HCT116 (cell line): ENCODE data around the gene RCBTB2. TPM values are rescaled to one million over a fixed set of nuclear protein-coding genes. Genes with fewer than 3 reads are reported as not detected.
A peak's percentile ranks its signal among the peaks of the same experiment; 100 is the strongest.

Experiments
- ATAC-seq: fragments of 200-7000 bp; cut with Tn5 transposase; 2 replicates; pipeline ENCODE4 v1.9.1; 2020; ENCODE audit warnings: mild to moderate bottlenecking, moderate library complexity
- BruUV-seq: library from RNA; stranded (reverse); fragments of 400-500 nt; replicated peaks from 2 replicates; lab custom pipeline; 2021; lab: Mats Ljungman, UMichigan
- CTCF ChIA-PET: fragments of 300-600 bp; sonication (Branson Sonifier 250); formaldehyde crosslinking; loops from one replicate; lab custom pipeline; 2021; ENCODE audit warnings: antibody characterized with exemption; lab: Charles Lee
- POLR2A ChIA-PET: fragments of 300-600, 350-600 bp; sonication (Branson Sonifier 250); formaldehyde crosslinking; loops from one replicate; lab custom pipeline; 2021; ENCODE audit warnings: antibody characterized with exemption; lab: Charles Lee
- RAD21 ChIA-PET, 2 experiments: fragments of 300-600 bp; sonication (Branson Sonifier 250); formaldehyde crosslinking; loops; one replicate each; lab custom pipeline; 2023; ENCODE audit warnings: low total read pairs in 2 of 2; ENCODE audit not compliant: uncharacterized antibody in 2 of 2, unreplicated experiment in 2 of 2, low non-redundant PET in 1 of 2; lab: Charles Lee
- DNase-seq: peaks from one replicate; pipeline ENCODE4 v3.0.0-alpha.2; 2010; ENCODE audit warnings: low read depth, low spot score
- H2AFZ ChIP-seq: fragments of 200-600 bp; shearing (Covaris generic), sonication (generic); 2 replicates; pipeline ENCODE4 v1.6.1; 2017; ENCODE audit warnings: low read depth, mixed run types, mixed read lengths, antibody characterized with exemption, low read length; ENCODE audit not compliant: poor library complexity, severe bottlenecking
- H3K27ac ChIP-seq: 2 replicates; pipeline ENCODE4 v1.5.1; 2012; ENCODE audit warnings: low read depth, low read length
- H3K27me3 ChIP-seq: fragments of 200-600 bp; sonication (generic); 2 replicates; pipeline ENCODE4 v1.6.1; 2016; ENCODE audit warnings: mixed run types, low read length, mixed read lengths; ENCODE audit not compliant: insufficient read depth
- H3K36me3 ChIP-seq, 2 experiments: fragments of 200-500 bp in 1 of 2; fragments of 200-600 bp in 1 of 2; sonication (Bioruptor generic) in 1 of 2; sonication (generic) in 1 of 2; 2 replicates each; pipeline versions ENCODE4 v1.5.1 to v1.6.1; 2014 to 2016; ENCODE audit warnings: low read length in 2 of 2, inconsistent platforms in 1 of 2, mixed read lengths in 1 of 2, mixed run types in 1 of 2; ENCODE audit not compliant: insufficient read depth in 2 of 2, control insufficient read depth in 1 of 2
- H3K4me1 ChIP-seq, 2 experiments: fragments of 200-600 bp in 1 of 2; sonication (generic) in 1 of 2; 2 replicates each; pipeline versions ENCODE4 v1.5.1 to v1.6.1; 2012 to 2017; ENCODE audit warnings: low read length in 2 of 2, inconsistent platforms in 1 of 2, mild to moderate bottlenecking in 1 of 2, mixed read lengths in 1 of 2, mixed run types in 1 of 2, moderate library complexity in 1 of 2; ENCODE audit not compliant: insufficient read depth in 2 of 2, control insufficient read depth in 1 of 2
- H3K4me2 ChIP-seq: fragments of 200-600 bp; sonication (generic); 2 replicates; pipeline ENCODE4 v1.6.1; 2017; ENCODE audit warnings: mixed run types, low read length, mixed read lengths
- H3K4me3 ChIP-seq, 2 experiments: fragments of 200-600 bp in 1 of 2; sonication (generic) in 1 of 2; replicated peaks in 1 of 2; 2 replicates each; pipeline ENCODE4 v1.5.1; 2011 to 2016; ENCODE audit warnings: low read length in 2 of 2, control low read depth in 1 of 2, low read depth in 1 of 2, mild to moderate bottlenecking in 1 of 2, mixed read lengths in 1 of 2, mixed run types in 1 of 2
- H3K79me2 ChIP-seq: fragments of 200-600 bp; sonication (generic); 2 replicates; pipeline ENCODE4 v1.6.1; 2017; ENCODE audit warnings: mild to moderate bottlenecking, mixed run types, low read length, moderate library complexity, mixed read lengths; ENCODE audit not compliant: insufficient read depth
- H3K9ac ChIP-seq: fragments of 200-600 bp; sonication (generic); 2 replicates; pipeline ENCODE4 v1.6.1; 2016; ENCODE audit warnings: low read length, mixed read lengths
- H3K9me2 ChIP-seq: fragments of 200-600 bp; sonication (generic), shearing (Covaris generic); 2 replicates; pipeline ENCODE4 v1.6.1; 2017; ENCODE audit warnings: mixed run types, mild to moderate bottlenecking, moderate library complexity; ENCODE audit not compliant: insufficient read depth
- H3K9me3 ChIP-seq, 2 experiments: fragments of 200-500 bp in 1 of 2; fragments of 200-600 bp in 1 of 2; sonication (Bioruptor generic) in 1 of 2; sonication (generic) in 1 of 2; 2 replicates each; pipeline ENCODE4 v1.6.1; 2014 to 2017; ENCODE audit warnings: low read length in 2 of 2, mixed read lengths in 2 of 2, inconsistent platforms in 1 of 2, low read depth in 1 of 2, mild to moderate bottlenecking in 1 of 2, mixed run types in 1 of 2, moderate library complexity in 1 of 2; ENCODE audit not compliant: control insufficient read depth in 1 of 2, insufficient read depth in 1 of 2
- H4K20me1 ChIP-seq: fragments of 200-600 bp; sonication (generic), shearing (Covaris generic); 2 replicates; pipeline ENCODE4 v1.6.1; 2017; ENCODE audit warnings: mixed run types, mild to moderate bottlenecking, moderate library complexity; ENCODE audit not compliant: insufficient read depth
- ELF1 ChIP-seq: IDR thresholded peaks from 2 replicates; pipeline ENCODE4 v1.6.1; 2012; ENCODE audit warnings: low read depth, borderline replicate concordance
- FOSL1 ChIP-seq: IDR thresholded peaks from 2 replicates; pipeline ENCODE4 v1.6.1; 2012; ENCODE audit warnings: low read depth
- JUND ChIP-seq: IDR thresholded peaks from 2 replicates; pipeline ENCODE4 v1.6.1; 2012
- POLR2AphosphoS5 ChIP-seq: IDR thresholded peaks from 2 replicates; pipeline ENCODE4 v1.6.1; 2011; ENCODE audit warnings: mild to moderate bottlenecking, low read depth, low read length, moderate library complexity
- SP1 ChIP-seq: IDR thresholded peaks from 2 replicates; pipeline ENCODE4 v1.6.1; 2012; ENCODE audit warnings: low read depth
- ZNF274 ChIP-seq: fragments of 200-500 bp; sonication (Bioruptor generic); IDR thresholded peaks from 2 replicates; pipeline ENCODE4 v1.6.1; 2014; ENCODE audit warnings: mild to moderate bottlenecking, low read depth, low read length, inconsistent platforms
- intact Hi-C: fragments of 100-400 bp; cut with micrococcal nuclease; formaldehyde crosslinking; loops from 2 replicates; pipeline ENCODE4 v1.10.0; 2022
- total RNA-seq: library from RNA; stranded (reverse); gene quantifications from one replicate; pipeline ENCODE4 v1.2.1, GENCODE V29; 2021; ENCODE audit not compliant: unreplicated experiment
- TF ChIP-seq, protein P1 (sequence below): IDR thresholded peaks from 2 replicates; pipeline ENCODE4 v1.6.1; 2011; ENCODE audit warnings: mild to moderate bottlenecking, low read length, moderate library complexity; ENCODE audit not compliant: insufficient replicate concordance; ENCODE audit errors: extremely low read depth

The RCBTB2 gene
- total RNA-seq, 1 experiment from 2014 or later, result 1.3 TPM

DNA sequence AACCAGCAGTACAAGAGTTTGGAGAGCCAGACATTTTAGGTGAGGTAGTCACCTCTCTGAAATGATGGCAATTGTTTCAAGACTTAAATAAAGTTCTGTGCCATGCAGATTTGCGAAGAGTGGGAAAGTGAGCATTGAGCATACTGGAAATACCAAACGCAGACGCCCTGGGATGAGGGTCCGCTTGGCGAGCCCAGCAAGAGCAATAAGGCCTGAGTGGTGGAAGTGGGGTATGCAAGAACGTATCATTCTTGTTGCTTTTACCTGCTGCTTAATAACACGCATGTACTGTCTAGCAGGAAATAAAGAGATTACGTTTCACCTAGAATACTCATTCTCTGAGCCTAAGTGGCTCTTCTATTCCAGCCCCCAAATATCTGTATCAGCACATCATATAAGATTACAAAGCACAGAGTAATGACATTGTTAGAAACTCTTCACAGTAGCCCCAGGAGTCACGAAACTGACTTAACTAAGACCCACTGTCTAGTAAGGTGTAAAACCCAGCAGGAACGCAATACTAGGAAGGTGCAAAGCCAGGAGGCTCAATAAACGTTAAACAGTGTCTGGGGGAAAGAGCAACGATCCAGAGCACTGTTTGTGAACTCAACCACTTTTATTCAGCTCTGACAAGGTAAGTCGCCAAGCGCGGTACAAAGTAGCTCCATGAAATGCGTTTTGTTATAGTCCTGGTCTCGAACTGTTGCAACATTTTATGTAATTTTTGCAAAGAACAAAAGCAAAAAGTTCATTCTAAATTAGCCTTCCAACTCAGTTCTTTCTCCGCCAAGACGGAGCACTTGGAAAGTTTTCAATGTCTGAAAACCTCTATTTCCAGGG is 1.2 kb downstream of the RCBTB2 start:
- Histone ChIP-seq H3K4me2 (peak overlapping the region; percentile 89), H3K9me3 (no peaks in the 10 kb centered on the region), H3K79me2 (no peaks in the 10 kb centered on the region), H4K20me1 (no peaks in the 10 kb centered on the region), H3K36me3 (no peaks in the 10 kb centered on the region), H3K9ac (0 out of 2 replicates have a peak overlapping the region, but pooled peaks have one; percentile 75), H3K4me3 (peak overlapping the region in 1 of 2 experiments; percentile 66; a peak in 3 of 4 replicates), H3K4me1 (peaks cover 5 to 13% of the 10 kb centered on the region in 2 experiments; a peak in 2 of 4 replicates), H3K27ac (no peak overlapping the region), H2AFZ (peak overlapping the region; percentile 94), H3K27me3 (no peaks in the 10 kb centered on the region), H3K9me2 (no peaks in the 10 kb centered on the region)
- RAD21 ChIA-PET, result no interaction called here
- DNase-seq (no peak), ATAC-seq (no peak)
- intact Hi-C loops, result no loop called here
- CTCF ChIA-PET, result no interaction called here
- TSS peak; percentile 53 for BruUV-seq
- POLR2A ChIA-PET, result no interaction called here
- TF ChIP-seq POLR2AphosphoS5, result no peak
- no peak for TF ChIP-seq ZNF274
- no peak for TF ChIP-seq JUND
- TF ChIP-seq SP1, result no peak
- TF ChIP-seq ELF1, result no peak
- no peak for TF ChIP-seq FOSL1
- TF ChIP-seq, protein P1, sequence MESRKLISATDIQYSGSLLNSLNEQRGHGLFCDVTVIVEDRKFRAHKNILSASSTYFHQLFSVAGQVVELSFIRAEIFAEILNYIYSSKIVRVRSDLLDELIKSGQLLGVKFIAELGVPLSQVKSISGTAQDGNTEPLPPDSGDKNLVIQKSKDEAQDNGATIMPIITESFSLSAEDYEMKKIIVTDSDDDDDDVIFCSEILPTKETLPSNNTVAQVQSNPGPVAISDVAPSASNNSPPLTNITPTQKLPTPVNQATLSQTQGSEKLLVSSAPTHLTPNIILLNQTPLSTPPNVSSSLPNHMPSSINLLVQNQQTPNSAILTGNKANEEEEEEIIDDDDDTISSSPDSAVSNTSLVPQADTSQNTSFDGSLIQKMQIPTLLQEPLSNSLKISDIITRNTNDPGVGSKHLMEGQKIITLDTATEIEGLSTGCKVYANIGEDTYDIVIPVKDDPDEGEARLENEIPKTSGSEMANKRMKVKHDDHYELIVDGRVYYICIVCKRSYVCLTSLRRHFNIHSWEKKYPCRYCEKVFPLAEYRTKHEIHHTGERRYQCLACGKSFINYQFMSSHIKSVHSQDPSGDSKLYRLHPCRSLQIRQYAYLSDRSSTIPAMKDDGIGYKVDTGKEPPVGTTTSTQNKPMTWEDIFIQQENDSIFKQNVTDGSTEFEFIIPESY, result no peak
